ENCODE data around the gene TBATA.

- TF ChIP-seq EZH2 (IDR thresholded peaks at IDR 0.05) (no peak), POLR2AphosphoS5 (IDR thresholded peaks at IDR 0.05; ENCODE audit: borderline replicate concordance, low read depth, low read length) (no peak), FOXP2 (optimal IDR thresholded peaks at IDR 0.05; ENCODE audit: control extremely low read depth, extremely low read length, insufficient read depth) (no peak)
Measured at GRCh38 chr10:70747192-70747965, 37.8 kb downstream of the TBATA start.
